ENCODE measurements around the gene PRR30. TPM values are rescaled to one million over a fixed set of nuclear protein-coding genes. Genes with fewer than 3 reads are reported as not detected.

Gene PRR30
- total RNA-seq, 1 donor = not detected

DNA sequence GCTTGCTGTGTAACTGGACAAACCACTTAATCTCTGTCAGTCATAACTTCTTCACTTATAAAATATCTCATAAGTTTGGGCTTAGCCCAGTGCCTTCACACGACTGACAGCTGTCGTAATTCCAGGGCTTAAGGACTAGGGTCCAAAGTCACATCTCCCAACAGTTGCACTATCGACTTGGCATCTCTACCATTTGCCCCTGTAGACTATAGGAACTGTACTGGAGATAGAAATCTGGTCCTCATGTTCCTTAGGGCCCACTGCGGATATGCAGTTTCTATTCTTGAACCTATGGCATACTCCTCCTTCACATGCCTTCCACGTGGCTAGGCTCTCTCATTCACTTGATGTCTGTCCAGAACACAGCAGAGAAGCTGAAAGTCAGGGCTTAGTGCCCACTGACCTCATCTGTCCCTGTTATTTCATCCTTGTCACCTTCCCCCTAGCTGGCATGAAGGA is 12.9 kb downstream of the PRR30 start:
- H3K9me3 ChIP-seq (ENCODE audit: low read depth, low read length) = no peaks in the 10 kb centered on the region
- no peak for TF ChIP-seq CTCF (IDR thresholded peaks at IDR 0.05; ENCODE audit: extremely low read depth, low read depth, low read length)
- DNase-seq (ENCODE audit: insufficient read length, low spot score, missing footprints) = no peak
- peaks cover under 1% of the 10 kb centered on the region for H4K20me1 ChIP-seq (ENCODE audit: insufficient read depth, low read length)
- peaks cover 3% of the 10 kb centered on the region for H3K4me1 ChIP-seq (ENCODE audit: insufficient read depth, low read length)
- H3K79me2 ChIP-seq (ENCODE audit: insufficient read depth, low read length) = no peaks in the 10 kb centered on the region
- peaks cover 19% of the 10 kb centered on the region for H3K36me3 ChIP-seq (ENCODE audit: insufficient read depth, low read length)
- H3K27me3 ChIP-seq (ENCODE audit: insufficient read depth, low read length) = peaks cover 13% of the 10 kb centered on the region
- no peak overlapping the region for H3K4me3 ChIP-seq (ENCODE audit: insufficient read depth, low read length)
- H2AFZ ChIP-seq (ENCODE audit: low read length) = no peak overlapping the region
- no peak overlapping the region for H3K27ac ChIP-seq (ENCODE audit: low read depth, low read length)
- H3K4me2 ChIP-seq (ENCODE audit: insufficient read depth, low read length) = no peak overlapping the region

- Histone ChIP-seq H3K27ac (ENCODE audit: low read depth, low read length) (no peak overlapping the region), H3K36me3 (ENCODE audit: insufficient read depth, low read length) (peaks cover 9% of the 10 kb centered on the region), H3K27me3 (ENCODE audit: insufficient read depth, low read length) (peaks cover 23% of the 10 kb centered on the region), H3K4me3 (ENCODE audit: insufficient read depth, low read length) (no peak overlapping the region), H3K4me2 (ENCODE audit: insufficient read depth, low read length) (no peak overlapping the region), H3K4me1 (ENCODE audit: insufficient read depth, low read length) (peaks cover 3% of the 10 kb centered on the region), H4K20me1 (ENCODE audit: insufficient read depth, low read length) (no peaks in the 10 kb centered on the region), H2AFZ (ENCODE audit: low read length) (no peak overlapping the region), H3K9me3 (ENCODE audit: low read depth, low read length) (no peaks in the 10 kb centered on the region), H3K79me2 (ENCODE audit: insufficient read depth, low read length) (no peaks in the 10 kb centered on the region)
- DNase-seq (ENCODE audit: insufficient read length, low spot score, missing footprints) = no peak
- no peak for TF ChIP-seq CTCF (IDR thresholded peaks at IDR 0.05; ENCODE audit: extremely low read depth, low read depth, low read length)
These were observed 14.1 kb downstream of the PRR30 start for GRCh38 chr2:27125104-27125503.

DNA sequence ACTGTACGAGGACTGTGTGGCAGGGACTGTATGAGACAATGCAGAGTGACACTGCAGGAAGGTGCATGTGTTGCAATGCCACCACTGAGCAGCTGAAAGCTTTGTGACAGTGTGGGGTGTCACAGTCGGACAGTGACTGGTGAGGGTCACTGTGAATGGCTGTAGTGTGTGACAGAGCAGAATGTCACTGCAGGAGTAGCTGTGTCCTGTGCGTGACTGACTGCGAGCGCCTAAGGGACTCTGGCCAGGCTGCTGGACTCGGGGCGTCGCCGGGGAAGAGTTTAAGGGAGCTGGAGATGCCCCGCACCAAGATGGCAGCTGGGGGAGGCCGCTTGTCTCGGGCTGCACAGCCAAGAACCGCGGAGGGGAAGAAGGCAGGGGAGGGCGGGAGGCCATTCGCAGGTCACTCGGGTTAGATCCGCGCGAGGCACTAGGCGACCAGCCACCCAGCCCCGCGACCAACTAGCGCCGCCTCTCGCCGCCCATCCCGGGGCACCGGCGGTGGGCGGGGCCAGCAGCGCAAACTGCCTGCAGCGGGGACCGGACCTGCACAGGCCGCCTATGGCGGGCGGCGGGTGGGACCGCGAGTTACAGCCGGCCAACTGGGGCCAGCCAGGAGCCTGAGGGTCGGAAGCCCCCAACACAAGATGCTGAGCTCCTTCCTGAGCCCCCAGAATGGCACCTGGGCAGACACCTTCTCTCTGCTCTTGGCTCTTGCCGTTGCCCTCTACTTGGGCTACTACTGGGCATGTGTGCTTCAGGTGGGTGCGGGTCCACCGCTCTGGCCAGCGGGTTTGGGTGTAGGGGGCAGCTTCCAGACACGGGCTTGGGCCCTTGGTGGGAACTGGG is 15.7 kb downstream of the PRR30 start, which contains the start of gene ABHD1:
Gene ABHD1 (plus strand): TSS at position 514 of the 849 bp plus-strand sequence. CDS start 134 bp downstream, at position 648.
- H3K79me2 ChIP-seq (ENCODE audit: insufficient read depth, low read length) = no peaks in the 10 kb centered on the region
- no peak for TF ChIP-seq CTCF (IDR thresholded peaks at IDR 0.05; ENCODE audit: extremely low read depth, low read depth, low read length)
- peaks cover 3% of the 10 kb centered on the region for H3K4me1 ChIP-seq (ENCODE audit: insufficient read depth, low read length)
- DNase-seq (ENCODE audit: insufficient read length, low spot score, missing footprints) = peak; percentile 95
- H3K4me3 ChIP-seq (ENCODE audit: insufficient read depth, low read length) = peak within 1 kb of the TSS; percentile 73
- H3K9me3 ChIP-seq (ENCODE audit: low read depth, low read length) = no peaks in the 10 kb centered on the region
- H3K27me3 ChIP-seq (ENCODE audit: insufficient read depth, low read length) = peaks cover 33% of the 10 kb centered on the region
- H4K20me1 ChIP-seq (ENCODE audit: insufficient read depth, low read length) = no peaks in the 10 kb centered on the region
- no peaks in the 10 kb centered on the region for H3K36me3 ChIP-seq (ENCODE audit: insufficient read depth, low read length)
- no peak within 1 kb of the TSS for H3K27ac ChIP-seq (ENCODE audit: low read depth, low read length)
- peak within 1 kb of the TSS; percentile 90 for H2AFZ ChIP-seq (ENCODE audit: low read length)
- H3K4me2 ChIP-seq (ENCODE audit: insufficient read depth, low read length) = peak within 1 kb of the TSS; percentile 76

GRCh38 chr2:27122791-27123190 is 16.4 kb downstream of the PRR30 start:
- H3K79me2 ChIP-seq (ENCODE audit: insufficient read depth, low read length) = no peaks in the 10 kb centered on the region
- peaks cover 3% of the 10 kb centered on the region for H3K4me1 ChIP-seq (ENCODE audit: insufficient read depth, low read length)
- no peak for DNase-seq (ENCODE audit: insufficient read length, low spot score, missing footprints)
- no peak for TF ChIP-seq CTCF (IDR thresholded peaks at IDR 0.05; ENCODE audit: extremely low read depth, low read depth, low read length)
- H3K27me3 ChIP-seq (ENCODE audit: insufficient read depth, low read length) = peaks cover 40% of the 10 kb centered on the region
- H4K20me1 ChIP-seq (ENCODE audit: insufficient read depth, low read length) = no peaks in the 10 kb centered on the region
- no peaks in the 10 kb centered on the region for H3K9me3 ChIP-seq (ENCODE audit: low read depth, low read length)
- H3K4me2 ChIP-seq (ENCODE audit: insufficient read depth, low read length) = no peak overlapping the region
- no peak overlapping the region for H2AFZ ChIP-seq (ENCODE audit: low read length)
- no peak overlapping the region for H3K4me3 ChIP-seq (ENCODE audit: insufficient read depth, low read length)
- no peak overlapping the region for H3K27ac ChIP-seq (ENCODE audit: low read depth, low read length)
- H3K36me3 ChIP-seq (ENCODE audit: insufficient read depth, low read length) = no peaks in the 10 kb centered on the region
